Measurements from ENCODE around the gene ZDHHC5. TPM values are rescaled to one million over a fixed set of nuclear protein-coding genes. Genes with fewer than 3 reads are reported as not detected.

ZDHHC5 gene
- total RNA-seq, 2 experiments from 2014 or later: 56.8 to 65.5 TPM

- ChIA-PET POLR2A (interaction anchor here (0.6 to 2.3 kb wide), 13 partner anchors 9 to 836 kb away, joined by 3 to 12 read pairs (median 4); partner anchors contain the start of genes BTBD18, MED19, SSRP1 and TMX2), CTCF (interaction anchor here (0.6 to 6.2 kb wide), 8 partner anchors 28 to 838 kb away, joined by 3 to 41 read pairs (median 4); no protein-coding TSS in a partner anchor)
- H3K27me3 Mint-ChIP-seq: no peaks in the 10 kb centered on the region
- intact Hi-C loops (cut with micrococcal nuclease): loop anchor here (1.0 to 5.0 kb wide), 11 partner anchors 29 to 837 kb away; partner anchors contain the start of genes CLP1, MED19 and TMX2
- peak within 1 kb of the TSS; percentile 97 for H3K4me3 Mint-ChIP-seq
- peak within 1 kb of the TSS; percentile 99 for H3K27ac Mint-ChIP-seq
- peaks cover 40% of the 10 kb centered on the region for H3K4me1 Mint-ChIP-seq (ENCODE audit: low read depth)
- DNase-seq: peak; percentile 98
- peaks cover 46% of the 10 kb centered on the region for H3K36me3 Mint-ChIP-seq
- no peaks in the 10 kb centered on the region for H3K9me3 Mint-ChIP-seq
Measured at GRCh38 chr11:57741132-57742086, 73.5 kb downstream of the ZDHHC5 start, which contains the start of gene SELENOH. SELENOH (plus strand) TSS chr11:57741491; CDS start chr11:57741596, 105 bp downstream.

- intact Hi-C loops (cut with micrococcal nuclease): loop anchor here (5.0 kb wide), 1 partner anchor 415 kb away; no protein-coding TSS in a partner anchor
- ChIA-PET POLR2A (interaction anchor here (0.6 to 2.3 kb wide), 10 partner anchors 9 to 406 kb away, joined by 3 to 12 read pairs (median 5); partner anchors contain the start of genes BTBD18, MED19, SSRP1 and TMX2), CTCF (interaction anchor here (1.3 to 6.2 kb wide), 5 partner anchors 32 to 782 kb away, joined by 3 to 41 read pairs (median 5); no protein-coding TSS in a partner anchor)
- Mint-ChIP-seq H3K4me3 (peak overlapping the region; percentile 97), H3K36me3 (peaks cover 47% of the 10 kb centered on the region), H3K4me1 (ENCODE audit: low read depth) (peaks cover 45% of the 10 kb centered on the region), H3K27me3 (no peaks in the 10 kb centered on the region), H3K9me3 (no peaks in the 10 kb centered on the region), H3K27ac (peak overlapping the region; percentile 99)
- no peak for DNase-seq
Measured at GRCh38 chr11:57742087-57742452, 74.2 kb downstream of the ZDHHC5 start.

GRCh38 chr11:57744357-57744756 is 76.4 kb downstream of the ZDHHC5 start:
- Mint-ChIP-seq H3K27me3 (no peaks in the 10 kb centered on the region), H3K4me1 (ENCODE audit: low read depth) (peaks cover 47% of the 10 kb centered on the region), H3K9me3 (no peaks in the 10 kb centered on the region), H3K27ac (peak overlapping the region; percentile 79), H3K36me3 (peaks cover 45% of the 10 kb centered on the region), H3K4me3 (no peak overlapping the region)
- ChIA-PET POLR2A (interaction anchor here (0.9 to 1.2 kb wide), 2 partner anchors 12 to 15 kb away, joined by 3 read pairs; no protein-coding TSS in a partner anchor), CTCF (interaction anchor here (0.7 to 6.2 kb wide), 2 partner anchors 57 to 103 kb away, joined by 3 to 41 read pairs; no protein-coding TSS in a partner anchor)
- DNase-seq: no peak
- intact Hi-C loops (cut with micrococcal nuclease): loop anchor here (5.0 kb wide), 1 partner anchor 417 kb away; no protein-coding TSS in a partner anchor

- peaks cover 43% of the 10 kb centered on the region for H3K36me3 Mint-ChIP-seq
- intact Hi-C loops (cut with micrococcal nuclease): no loop called here
Measured at GRCh38 chr11:57745206-57745605, 77.3 kb downstream of the ZDHHC5 start.

GRCh38 chr11:57746920-57747319 is 79.0 kb downstream of the ZDHHC5 start:
- H3K36me3 Mint-ChIP-seq: peaks cover 34% of the 10 kb centered on the region
- H3K27me3 Mint-ChIP-seq: no peaks in the 10 kb centered on the region
- ChIA-PET POLR2A (no interaction called here), CTCF (interaction anchor here (1.4 kb wide), 1 partner anchor 54 kb away, joined by 7 read pairs; no protein-coding TSS in a partner anchor)
- H3K27ac Mint-ChIP-seq: peak overlapping the region; percentile 44
- H3K9me3 Mint-ChIP-seq: no peaks in the 10 kb centered on the region
- no peak for DNase-seq
- intact Hi-C loops (cut with micrococcal nuclease): no loop called here
- H3K4me3 Mint-ChIP-seq: no peak overlapping the region
- peaks cover 40% of the 10 kb centered on the region for H3K4me1 Mint-ChIP-seq (ENCODE audit: low read depth)

More at GRCh38 chr11:57745206-57745605, 77.3 kb downstream of the ZDHHC5 start:
- Mint-ChIP-seq H3K27ac (peak overlapping the region; percentile 66), H3K4me1 (ENCODE audit: low read depth) (peaks cover 45% of the 10 kb centered on the region), H3K9me3 (no peaks in the 10 kb centered on the region), H3K4me3 (no peak overlapping the region), H3K27me3 (no peaks in the 10 kb centered on the region)
- CTCF ChIA-PET: interaction anchor here (1.0 to 6.2 kb wide), 3 partner anchors 10 to 56 kb away, joined by 4 to 41 read pairs (median 7); no protein-coding TSS in a partner anchor
- POLR2A ChIA-PET: interaction anchor here (0.9 to 1.2 kb wide), 2 partner anchors 11 to 14 kb away, joined by 3 read pairs; no protein-coding TSS in a partner anchor
- no peak for DNase-seq

Small RNAs within 50 kb of the gene (microRNA-seq; reads per million reads assigned to microRNA genes)
- gene MIR130A (ENCODE audit: borderline microRNAs expressed, borderline number of aligned reads, borderline replicate concordance): 93.5 reads per million, percentile 64 among the genes with 10 or more reads in this experiment

Other genes starting within 250 kb of the ZDHHC5 start
- gene SLC43A3, start 241.0 kb upstream of the ZDHHC5 start, total RNA-seq: 100 to 1,000 TPM; 170 to 186 TPM
- under 1 TPM; 0.36 to 0.51 TPM for gene RTN4RL2, start 207.6 kb upstream of the ZDHHC5 start, total RNA-seq
- 10 to 100 TPM; 23.1 to 23.3 TPM for gene SLC43A1, start 152.4 kb upstream of the ZDHHC5 start, total RNA-seq
- gene TIMM10, start 137.4 kb upstream of the ZDHHC5 start, total RNA-seq: 100 to 1,000 TPM; 131 to 134 TPM
- gene SMTNL1, start 130.5 kb upstream of the ZDHHC5 start, total RNA-seq: not detected
- gene UBE2L6, start 100.4 kb upstream of the ZDHHC5 start, total RNA-seq: 100 to 1,000 TPM; 152 to 162 TPM
- gene SERPING1, start 70.4 kb upstream of the ZDHHC5 start, total RNA-seq: under 1 TPM in 1 of 2 experiments, not detected in 1; 0.43 TPM
- gene YPEL4, start 18.2 kb upstream of the ZDHHC5 start, total RNA-seq: under 1 TPM; 0.43 to 0.73 TPM
- 10 to 100 TPM; 13.9 to 15.2 TPM for gene CLP1, start 10.4 kb upstream of the ZDHHC5 start, total RNA-seq
- gene MED19, start 44.1 kb downstream of the ZDHHC5 start, total RNA-seq: 10 to 100 TPM; 12.9 to 14.1 TPM
- gene TMX2, start 44.5 kb downstream of the ZDHHC5 start, total RNA-seq: 10 to 100 TPM; 54.9 to 57.2 TPM
- gene SELENOH, start 73.4 kb downstream of the ZDHHC5 start, total RNA-seq: 100 to 1,000 TPM; 235 to 252 TPM
- not detected for gene BTBD18, start 83.7 kb downstream of the ZDHHC5 start, total RNA-seq
- gene CTNND1, start 93.7 kb downstream of the ZDHHC5 start, total RNA-seq: 1 to 10 TPM; 3.5 to 4.4 TPM